Ramos (cell line): Measurements from ENCODE around the gene C1orf21.

Source experiments
- in situ Hi-C: fragments of 300-500 bp; cut with MboI; formaldehyde crosslinking; loops from one replicate; pipeline ENCODE4 v1.14.3; 2022; ENCODE audit warnings: low sequenced_read_pairs; ENCODE audit not compliant: unreplicated experiment

Gene C1orf21

GRCh38 chr1:184539580-184539979 is 152.8 kb downstream of the C1orf21 start:
- in situ Hi-C loops, result no loop called here

GRCh38 chr1:184541537-184542152 is 154.8 kb downstream of the C1orf21 start:
- in situ Hi-C loops, result no loop called here

- in situ Hi-C loops, result no loop called here
These were observed 155.5 kb downstream of the C1orf21 start for GRCh38 chr1:184542291-184542690.

DNA sequence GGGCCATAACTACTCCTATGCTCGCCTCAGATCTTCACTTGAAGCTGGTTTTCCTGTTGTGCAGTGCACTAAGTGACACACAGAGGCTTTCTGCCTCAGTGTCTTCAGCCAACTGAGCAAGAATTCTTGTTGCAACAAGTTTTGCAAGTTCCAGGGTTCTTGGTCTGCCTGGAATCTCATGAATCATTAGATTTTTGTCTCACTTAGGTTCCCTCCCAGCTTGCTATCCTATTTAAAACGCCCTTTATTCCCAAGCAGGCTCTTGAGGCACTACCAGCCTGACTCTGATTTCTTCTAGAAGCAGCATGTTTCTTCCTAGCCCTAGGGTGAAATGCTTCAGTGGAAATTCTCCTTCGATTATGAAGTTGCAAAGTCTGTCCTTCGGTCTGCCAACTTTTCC is 158.8 kb downstream of the C1orf21 start:
- in situ Hi-C loops, result no loop called here

- in situ Hi-C loops, result no loop called here
These were observed 165.6 kb downstream of the C1orf21 start for GRCh38 chr1:184552446-184552845.

GRCh38 chr1:184553845-184554244 is 167.0 kb downstream of the C1orf21 start:
- in situ Hi-C loops, result no loop called here

DNA sequence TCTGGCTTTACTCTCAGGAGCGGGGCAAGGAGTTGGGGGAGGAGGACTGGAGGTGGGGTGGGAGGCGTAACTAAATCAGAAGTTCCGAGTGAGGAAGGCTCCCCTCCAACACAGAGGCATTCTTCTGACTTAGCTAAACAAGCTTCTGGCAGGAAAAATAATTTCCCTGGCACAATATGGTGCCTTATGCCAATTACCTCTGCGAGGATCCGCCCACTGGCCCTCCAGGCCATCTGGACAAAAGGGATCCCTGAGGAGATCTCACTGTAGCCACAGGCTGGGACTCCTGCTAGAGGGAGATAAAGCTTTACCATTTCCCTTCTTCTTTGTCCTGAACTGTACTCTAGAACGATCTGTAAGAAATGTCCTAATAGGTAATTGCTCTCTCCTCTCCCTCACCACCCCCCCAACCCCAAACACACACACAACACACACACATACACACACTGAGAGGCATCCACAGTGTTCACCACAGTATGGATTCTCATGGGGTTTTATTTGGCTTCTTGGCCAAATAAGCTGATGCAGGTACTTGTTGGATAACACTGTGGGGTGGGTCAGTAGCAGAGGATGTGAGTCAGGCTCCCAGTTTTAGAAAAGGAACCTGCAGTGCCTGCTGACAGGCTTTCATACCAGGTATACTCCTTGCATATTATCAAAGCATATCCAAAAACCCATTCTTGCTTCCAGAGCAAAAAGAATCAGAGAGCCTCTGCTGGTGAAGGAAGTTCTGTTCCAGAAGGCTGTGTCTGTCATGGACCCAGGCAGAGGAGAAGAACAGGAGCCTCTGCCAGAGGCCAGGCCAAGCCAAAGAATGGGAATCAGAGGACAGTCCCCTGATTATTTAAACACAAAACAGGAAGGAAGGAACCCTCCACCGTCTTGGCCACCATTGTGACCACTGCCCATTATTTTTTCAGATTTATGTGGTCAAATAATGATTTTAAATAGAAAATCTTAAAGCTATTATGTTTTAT is 169.1 kb downstream of the C1orf21 start:
- in situ Hi-C loops, result no loop called here

- in situ Hi-C loops, result no loop called here
These were observed 169.8 kb downstream of the C1orf21 start for GRCh38 chr1:184556665-184557064.

GRCh38 chr1:184557423-184558347 is 170.9 kb downstream of the C1orf21 start:
- in situ Hi-C loops, result no loop called here

- in situ Hi-C loops, result no loop called here
These were observed 171.9 kb downstream of the C1orf21 start for GRCh38 chr1:184558691-184559090.

DNA sequence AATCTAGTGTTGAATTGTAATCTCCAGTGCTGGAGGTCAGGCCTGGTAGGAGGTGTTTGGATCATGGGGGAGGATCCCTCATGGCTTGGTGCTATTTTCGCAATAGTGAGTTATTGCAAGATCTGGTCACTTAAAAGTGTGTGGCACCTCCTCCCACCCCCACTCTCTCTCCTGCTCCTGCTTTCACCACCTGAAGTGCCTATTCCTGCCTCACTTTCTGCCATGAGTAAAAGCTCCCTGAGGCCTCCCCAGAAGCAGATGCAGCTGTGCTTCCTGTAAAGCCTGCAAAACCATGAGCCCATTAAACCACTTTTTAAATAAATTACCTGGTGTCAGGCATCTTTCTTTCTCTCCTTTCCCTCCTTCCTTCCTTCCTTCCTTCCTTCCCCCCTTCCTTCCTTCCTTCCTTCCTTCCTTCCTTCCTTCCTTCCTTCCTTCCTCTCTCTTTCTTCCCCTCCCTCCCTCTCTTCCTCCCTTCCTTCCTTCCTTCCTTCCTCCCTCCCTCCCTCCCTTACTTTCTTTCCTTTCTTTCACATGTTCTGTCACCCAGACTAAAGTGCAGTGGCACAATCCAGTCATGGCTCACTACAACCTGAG is 172.4 kb downstream of the C1orf21 start:
- in situ Hi-C loops, result no loop called here

- in situ Hi-C loops, result no loop called here
These were observed 176.0 kb downstream of the C1orf21 start for GRCh38 chr1:184562806-184563205.

DNA sequence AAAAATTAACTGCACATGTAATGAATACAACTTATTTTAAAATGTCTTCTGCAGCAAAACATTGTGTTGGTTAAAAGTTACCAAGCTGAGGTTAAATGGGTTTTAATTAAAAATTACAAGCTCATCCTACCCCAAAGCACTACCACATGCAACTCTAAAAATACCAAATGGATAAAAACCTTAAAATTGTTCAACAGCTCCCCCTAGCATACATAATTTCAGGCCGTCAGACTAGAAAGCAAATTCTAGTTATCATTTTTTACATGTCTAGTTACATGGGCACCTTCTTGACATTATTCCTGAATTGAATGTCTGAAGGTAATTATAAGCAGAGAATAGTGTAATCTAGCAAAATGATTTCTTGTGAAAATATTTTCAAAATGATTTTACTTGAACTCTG is 176.5 kb downstream of the C1orf21 start:
- in situ Hi-C loops, result no loop called here

- in situ Hi-C loops, result no loop called here
These were observed 180.2 kb downstream of the C1orf21 start for GRCh38 chr1:184567009-184567408.

DNA sequence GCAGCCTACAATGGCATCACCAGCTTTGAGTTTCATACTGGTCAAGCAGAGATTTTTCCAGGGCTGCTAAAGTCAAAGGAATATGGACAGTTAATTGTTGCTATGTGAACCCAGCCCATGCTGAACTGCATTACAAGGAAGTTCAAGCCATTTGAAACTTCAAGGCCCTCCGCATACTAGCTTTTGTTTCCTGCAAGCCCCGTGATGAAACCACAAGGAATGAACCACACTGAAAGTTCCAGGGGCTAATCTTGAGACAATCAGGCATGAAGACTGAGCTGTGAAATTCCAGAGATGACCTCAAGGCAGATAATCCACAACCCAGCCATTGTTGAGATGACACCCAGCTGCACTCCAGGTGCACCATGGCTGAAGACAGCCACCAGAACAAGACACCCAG is 180.8 kb downstream of the C1orf21 start:
- in situ Hi-C loops, result no loop called here

- in situ Hi-C loops, result no loop called here
These were observed 181.3 kb downstream of the C1orf21 start for GRCh38 chr1:184568148-184568547.

GRCh38 chr1:184569106-184569505 is 182.3 kb downstream of the C1orf21 start:
- in situ Hi-C loops, result no loop called here

GRCh38 chr1:184574588-184574987 is 187.8 kb downstream of the C1orf21 start:
- in situ Hi-C loops, result no loop called here

DNA sequence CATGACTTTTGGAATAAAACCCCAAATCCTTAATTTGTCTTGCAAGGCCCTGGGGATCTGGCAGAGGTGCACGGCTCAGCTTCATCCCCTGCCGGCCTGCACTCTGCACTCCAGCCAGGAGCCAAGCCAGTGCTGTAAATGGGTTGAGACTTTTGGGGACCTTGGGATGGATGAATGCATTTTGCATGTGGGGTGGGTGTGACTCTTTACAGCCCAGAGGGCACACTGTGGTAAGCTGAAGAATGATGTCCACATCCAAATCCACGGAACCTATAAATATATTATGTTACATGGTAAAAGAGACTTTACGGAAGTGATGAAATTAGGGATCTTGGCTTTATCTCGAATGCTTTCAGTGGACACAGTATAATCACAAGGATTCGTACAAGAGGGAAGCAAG is 190.0 kb downstream of the C1orf21 start:
- in situ Hi-C loops, result no loop called here

DNA sequence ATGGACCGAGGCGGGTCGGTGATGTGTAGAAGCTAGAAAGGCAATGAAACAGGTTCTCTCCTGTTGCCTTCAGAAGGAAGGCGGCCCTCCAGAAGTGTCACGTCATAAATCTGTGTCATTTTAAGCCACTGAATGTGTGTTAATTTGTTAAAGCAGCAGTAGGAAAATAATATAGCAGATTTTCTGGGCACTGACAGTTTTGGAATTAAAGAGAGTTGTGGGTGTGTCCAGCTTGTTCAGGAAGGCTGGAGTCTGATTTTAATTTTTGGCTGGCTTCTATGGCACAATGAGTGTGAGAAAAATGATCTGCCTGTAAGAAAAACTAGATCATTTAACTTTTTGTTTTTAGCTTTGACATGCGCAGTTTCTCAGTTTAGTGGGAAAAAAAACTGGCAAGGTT is 190.5 kb downstream of the C1orf21 start:
- in situ Hi-C loops, result no loop called here
